GM21367 (cell line): Measurements from ENCODE around the gene CSNK1E.
A peak's percentile ranks its signal among the peaks of the same experiment; 100 is the strongest.

Experiments
- ATAC-seq: cut with Tn5 transposase; IDR thresholded peaks from one replicate; pipeline ENCODE4 v1.9.1; 2021; ENCODE audit not compliant: unreplicated experiment

The CSNK1E gene

GRCh38 chr22:38282397-38282796 lies 34.8 kb downstream of the CSNK1E start:
- no peak for ATAC-seq

- ATAC-seq = no peak
These were observed 41.1 kb downstream of the CSNK1E start for GRCh38 chr22:38276166-38276565.

GRCh38 chr22:38273135-38273826 lies 44.0 kb downstream of the CSNK1E start:
- no peak for ATAC-seq

GRCh38 chr22:38272373-38273134 lies 44.7 kb downstream of the CSNK1E start, which contains the start of gene TMEM184B:
TSS of gene TMEM184B (minus strand) at chr22:38273010. CDS start at chr22:38247961, 25,049 bp downstream.
- peak; percentile 51 for ATAC-seq

GRCh38 chr22:38271927-38272372 lies 45.3 kb downstream of the CSNK1E start:
- ATAC-seq = no peak

- no peak for ATAC-seq
These were observed 46.1 kb downstream of the CSNK1E start for GRCh38 chr22:38271101-38271500.

- ATAC-seq = no peak
These were observed 46.9 kb downstream of the CSNK1E start for GRCh38 chr22:38270091-38270992.

- ATAC-seq = no peak
These were observed 47.8 kb downstream of the CSNK1E start for GRCh38 chr22:38269466-38269865.

- ATAC-seq = no peak
These were observed 50.1 kb downstream of the CSNK1E start for GRCh38 chr22:38267086-38267485.

GRCh38 chr22:38266120-38266519 lies 51.1 kb downstream of the CSNK1E start:
- ATAC-seq = no peak

- no peak for ATAC-seq
These were observed 52.9 kb downstream of the CSNK1E start for GRCh38 chr22:38264322-38264843.

GRCh38 chr22:38262051-38262795 lies 55.0 kb downstream of the CSNK1E start:
- ATAC-seq = no peak

- ATAC-seq = no peak
These were observed 56.2 kb downstream of the CSNK1E start for GRCh38 chr22:38260761-38261681.

GRCh38 chr22:38259370-38259769 lies 57.9 kb downstream of the CSNK1E start:
- no peak for ATAC-seq

- ATAC-seq = no peak
These were observed 58.3 kb downstream of the CSNK1E start for GRCh38 chr22:38258895-38259294.

- ATAC-seq = no peak
These were observed 59.5 kb downstream of the CSNK1E start for GRCh38 chr22:38257650-38258250.

- no peak for ATAC-seq
These were observed 60.1 kb downstream of the CSNK1E start for GRCh38 chr22:38257181-38257580.

- no peak for ATAC-seq
These were observed 61.5 kb downstream of the CSNK1E start for GRCh38 chr22:38255697-38256096.

GRCh38 chr22:38251341-38251692 lies 65.9 kb downstream of the CSNK1E start:
- ATAC-seq = no peak
